H1 (cell line): Measurements from ENCODE around the gene HMGXB3. TPM values are rescaled to one million over a fixed set of nuclear protein-coding genes. Genes with fewer than 3 reads are reported as not detected.

Source experiments
- CTCF ChIA-PET: fragments of 300-600 bp; sonication (Branson Sonifier 250); formaldehyde crosslinking; loops from one replicate; lab custom pipeline; 2021; ENCODE audit not compliant: partially characterized antibody; lab: Charles Lee
- POLR2A ChIA-PET: fragments of 300-600 bp; sonication (Branson Sonifier 250); formaldehyde crosslinking; loops from one replicate; lab custom pipeline; 2021; ENCODE audit warnings: inconsistent platforms; ENCODE audit not compliant: partially characterized antibody; lab: Charles Lee
- DNase-seq, 2 experiments: peaks; one replicate each; pipeline versions ENCODE4 v3.0.0 to v3.0.0-alpha.2; 2010 to 2022; ENCODE audit warnings: low spot score in 2 of 2, low read depth in 1 of 2, mixed read lengths in 1 of 2
- FAIRE-seq: peaks from 2 replicates; lab custom pipeline; 2011; peaks lifted over from hg19 to GRCh38; lab: Jason Lieb, UNC
- H2AFZ ChIP-seq: 2 replicates; pipeline ENCODE4 v1.8.1; 2012; ENCODE audit warnings: low read length, inconsistent platforms
- H2AK5ac ChIP-seq: 2 replicates; pipeline ENCODE4 v1.6.1; 2013; ENCODE audit warnings: low read depth, low read length
- H2BK120ac ChIP-seq: replicated peaks from 2 replicates; pipeline ENCODE3; 2013; ENCODE audit warnings: low read depth, low read length, inconsistent platforms
- H2BK12ac ChIP-seq: 2 replicates; pipeline ENCODE4 v1.6.1; 2013; ENCODE audit warnings: low read depth, low read length
- H2BK15ac ChIP-seq: 2 replicates; pipeline ENCODE4 v1.6.1; 2013; ENCODE audit warnings: low read length
- H2BK20ac ChIP-seq: 2 replicates; pipeline ENCODE4 v1.6.1; 2013; ENCODE audit warnings: low read length
- H2BK5ac ChIP-seq: 2 replicates; pipeline ENCODE4 v1.6.1; 2013; ENCODE audit warnings: low read depth, low read length
- H3K14ac ChIP-seq: 2 replicates; pipeline ENCODE4 v1.6.1; 2013; ENCODE audit warnings: inconsistent platforms; ENCODE audit not compliant: insufficient read length
- H3K18ac ChIP-seq: 2 replicates; pipeline ENCODE4 v1.6.1; 2013; ENCODE audit warnings: low read length; ENCODE audit errors: extremely low read depth
- H3K23ac ChIP-seq: 2 replicates; pipeline ENCODE4 v1.6.1; 2013; ENCODE audit warnings: inconsistent platforms; ENCODE audit not compliant: insufficient read length
- H3K23me2 ChIP-seq: 2 replicates; pipeline ENCODE4 v1.6.1; 2013; ENCODE audit warnings: low read depth, low read length
- H3K27ac ChIP-seq: 2 replicates; pipeline ENCODE4 v1.6.1; 2011; ENCODE audit warnings: low read depth, low read length, inconsistent platforms
- H3K27me3 ChIP-seq, 4 experiments: replicated peaks in 1 of 4; 1 replicate in 1 of 4; 2 replicates in 3 of 4; pipeline versions ENCODE4 v1.6.1 to v1.8.1; 2011 to 2013; ENCODE audit warnings: low read length in 3 of 4, mild to moderate bottlenecking in 3 of 4, inconsistent platforms in 2 of 4, mixed read lengths in 2 of 4, moderate library complexity in 1 of 4; ENCODE audit not compliant: control insufficient read depth in 3 of 4, insufficient read depth in 3 of 4; ENCODE audit errors: extremely low read depth in 1 of 4
- H3K36me3 ChIP-seq, 4 experiments: 2 replicates each; pipeline versions ENCODE4 v1.6.1 to v1.8.1; 2011 to 2013; ENCODE audit warnings: mild to moderate bottlenecking in 4 of 4, low read length in 3 of 4, moderate library complexity in 2 of 4, control low read depth in 1 of 4, inconsistent platforms in 1 of 4; ENCODE audit not compliant: insufficient read depth in 4 of 4, control insufficient read depth in 2 of 4
- H3K4ac ChIP-seq: replicated peaks from 2 replicates; pipeline ENCODE3; 2013; ENCODE audit warnings: low read length, low read depth, mixed read lengths, inconsistent platforms; ENCODE audit not compliant: insufficient read length
- H3K4me1 ChIP-seq, 4 experiments: replicated peaks in 1 of 4; 1 replicate in 1 of 4; 2 replicates in 3 of 4; pipeline versions ENCODE4 v1.6.1 to v1.8.1; 2011 to 2013; ENCODE audit warnings: low read length in 3 of 4, inconsistent platforms in 2 of 4, mixed read lengths in 1 of 4; ENCODE audit not compliant: insufficient read depth in 4 of 4, control insufficient read depth in 3 of 4
- H3K4me2 ChIP-seq, 2 experiments: 2 replicates each; pipeline versions ENCODE4 v1.6.1 to v1.8.1; 2011 to 2013; ENCODE audit warnings: low read depth in 2 of 2, low read length in 2 of 2, control low read depth in 1 of 2, inconsistent platforms in 1 of 2, mild to moderate bottlenecking in 1 of 2; ENCODE audit not compliant: insufficient read depth in 1 of 2
- H3K4me3 ChIP-seq, 4 experiments: fragments of 200-600, 300-600 bp in 1 of 4; sonication (generic), shearing (Covaris generic), sonication (Bioruptor Twin) in 1 of 4; 2 replicates each; pipeline versions ENCODE4 v1.5.1 to v1.8.1; 2011 to 2016; ENCODE audit warnings: low read length in 4 of 4, low read depth in 3 of 4, control low read depth in 2 of 4, inconsistent platforms in 2 of 4, mild to moderate bottlenecking in 2 of 4, mixed read lengths in 1 of 4, moderate library complexity in 1 of 4; ENCODE audit not compliant: insufficient read depth in 2 of 4; ENCODE audit errors: extremely low read depth in 1 of 4
- H3K56ac ChIP-seq: replicated peaks from 2 replicates; pipeline ENCODE3; 2013; ENCODE audit warnings: low read depth, mild to moderate bottlenecking, mixed read lengths, low read length, inconsistent platforms; ENCODE audit not compliant: insufficient read length
- H3K79me1 ChIP-seq: 2 replicates; pipeline ENCODE4 v1.6.1; 2013; ENCODE audit warnings: low read depth, low read length, control low read depth
- H3K79me2 ChIP-seq, 2 experiments: 2 replicates each; pipeline versions ENCODE4 v1.6.1 to v1.8.1; 2012 to 2013; ENCODE audit warnings: low read length in 2 of 2, mild to moderate bottlenecking in 2 of 2, inconsistent platforms in 1 of 2; ENCODE audit not compliant: insufficient read depth in 2 of 2, control insufficient read depth in 1 of 2
- H3K9ac ChIP-seq, 4 experiments: replicated peaks in 1 of 4; 1 replicate in 1 of 4; 2 replicates in 3 of 4; pipeline versions ENCODE4 v1.6.1 to v1.8.1; 2011 to 2013; ENCODE audit warnings: low read depth in 3 of 4, low read length in 3 of 4, control low read depth in 2 of 4, mild to moderate bottlenecking in 2 of 4, moderate library complexity in 2 of 4, inconsistent platforms in 1 of 4; ENCODE audit errors: extremely low read depth in 1 of 4
- H3K9me3 ChIP-seq, 2 experiments: 2 replicates each; pipeline versions ENCODE4 v1.6.1 to v1.8.1; 2012 to 2013; ENCODE audit warnings: mild to moderate bottlenecking in 2 of 2, moderate library complexity in 2 of 2, control low read depth in 1 of 2, inconsistent platforms in 1 of 2, low read depth in 1 of 2, low read length in 1 of 2, mixed read lengths in 1 of 2; ENCODE audit not compliant: insufficient read depth in 2 of 2
- H4K20me1 ChIP-seq, 2 experiments: replicated peaks in 1 of 2; 2 replicates each; pipeline versions ENCODE3 to v1.8.1; 2011 to 2013; ENCODE audit warnings: inconsistent platforms in 2 of 2, low read length in 2 of 2, mild to moderate bottlenecking in 1 of 2; ENCODE audit not compliant: insufficient read depth in 2 of 2, control insufficient read depth in 1 of 2
- H4K5ac ChIP-seq: 2 replicates; pipeline ENCODE4 v1.6.1; 2013; ENCODE audit warnings: low read length, low read depth, mixed read lengths, inconsistent platforms; ENCODE audit not compliant: insufficient read length
- H4K8ac ChIP-seq: 2 replicates; pipeline ENCODE4 v1.8.0; 2013; ENCODE audit warnings: mild to moderate bottlenecking, moderate library complexity, low read length, inconsistent platforms; ENCODE audit not compliant: insufficient read depth; ENCODE audit errors: extremely low read depth
- H4K91ac ChIP-seq: replicated peaks from 2 replicates; pipeline ENCODE3; 2013; ENCODE audit warnings: low read length, mixed read lengths, inconsistent platforms; ENCODE audit not compliant: insufficient read length
- ASH2L ChIP-seq: fragments of 200-600, 300-600 bp; sonication (generic); IDR thresholded peaks from one replicate; pipeline ENCODE4 v1.7.1; 2017; ENCODE audit warnings: low read length
- BACH1 ChIP-seq: IDR thresholded peaks from 2 replicates; pipeline ENCODE4 v1.6.1; 2012; ENCODE audit warnings: low read length, improper control_type of control experiment
- CEBPB ChIP-seq: IDR thresholded peaks from 2 replicates; pipeline ENCODE4 v1.6.1; 2012; ENCODE audit warnings: low read depth, low read length
- CTBP2 ChIP-seq: IDR thresholded peaks from 2 replicates; pipeline ENCODE4 v1.7.0; 2011; ENCODE audit warnings: borderline replicate concordance, mild to moderate bottlenecking, moderate library complexity, mixed read lengths, low read length; ENCODE audit not compliant: insufficient read depth, insufficient read length
- KDM4A ChIP-seq: IDR thresholded peaks from one replicate; pipeline ENCODE4 v1.7.1; 2012; ENCODE audit warnings: low read depth, mild to moderate bottlenecking, moderate library complexity, low read length, inconsistent platforms; ENCODE audit not compliant: severe bottlenecking
- KDM5A ChIP-seq: fragments of 200-600 bp; IDR thresholded peaks from 2 replicates; pipeline ENCODE4 v1.7.1; 2012; ENCODE audit warnings: mild to moderate bottlenecking, low read length, inconsistent platforms, mixed read lengths
- POLR2A ChIP-seq, 2 experiments: IDR thresholded peaks; 1 replicate in 1 of 2; 2 replicates in 1 of 2; pipeline ENCODE4 v1.6.1; 2011; ENCODE audit warnings: low read depth in 2 of 2, low read length in 2 of 2, mild to moderate bottlenecking in 2 of 2; ENCODE audit errors: control extremely low read depth in 1 of 2
- POLR2AphosphoS5 ChIP-seq: IDR thresholded peaks from 2 replicates; pipeline ENCODE4 v1.6.1; 2011; ENCODE audit warnings: low read depth, low read length
- RAD21 ChIP-seq, 2 experiments: IDR thresholded peaks in 1 of 2; conservative IDR thresholded peaks in 1 of 2; 2 replicates each; pipeline ENCODE4 v1.6.1; 2011; ENCODE audit warnings: low read depth in 2 of 2, low read length in 2 of 2, improper control_type of control experiment in 1 of 2, inconsistent platforms in 1 of 2, mild to moderate bottlenecking in 1 of 2, moderate library complexity in 1 of 2
- RXRA ChIP-seq: IDR thresholded peaks from 2 replicates; pipeline ENCODE4 v1.6.1; 2011; ENCODE audit warnings: low read depth, mild to moderate bottlenecking, low read length, moderate library complexity; ENCODE audit not compliant: insufficient read depth
- SAP30 ChIP-seq: fragments of 300-600 bp; sonication (generic); IDR thresholded peaks from 2 replicates; pipeline ENCODE4 v1.7.1; 2012; ENCODE audit warnings: low read length, moderate library complexity, mild to moderate bottlenecking, inconsistent platforms; ENCODE audit not compliant: insufficient read depth, insufficient replicate concordance
- SIN3A ChIP-seq, 2 experiments: IDR thresholded peaks in 1 of 2; conservative IDR thresholded peaks in 1 of 2; 2 replicates each; pipeline ENCODE4 v1.6.1; 2011 to 2012; ENCODE audit warnings: low read length in 2 of 2, improper control_type of control experiment in 1 of 2, low read depth in 1 of 2, mild to moderate bottlenecking in 1 of 2
- TAF1 ChIP-seq: IDR thresholded peaks from 2 replicates; pipeline ENCODE4 v1.6.1; 2011; ENCODE audit warnings: mild to moderate bottlenecking, low read depth, low read length
- TAF7 ChIP-seq: optimal IDR thresholded peaks from 2 replicates; pipeline ENCODE3; 2011; ENCODE audit warnings: low read depth, mild to moderate bottlenecking, inconsistent platforms, low read length, moderate library complexity, borderline replicate concordance
- WGBS, 2 experiments: shearing (Covaris generic) in 1 of 2; methylation state at CpG; one replicate each; pipeline versions ENCODE4 v1.1.6 to v1.1.7; 2013 to 2015; ENCODE audit warnings: low lambda C conversion rate in 2 of 2, mixed read lengths in 2 of 2, inconsistent platforms in 1 of 2, low coverage in 1 of 2, missing lambda C conversion rate in 1 of 2; ENCODE audit not compliant: insufficient replicate concordance in 2 of 2, insufficient coverage in 1 of 2, insufficient read length in 1 of 2; ENCODE audit errors: extremely low coverage in 1 of 2, missing lambda C conversion rate in 1 of 2; 5-methylcytosine and 5-hydroxymethylcytosine counted together
- polyA plus RNA-seq, 7 experiments: library from polyadenylated mRNA; depleted of rRNA in 3 of 7; stranded (reverse) in 5 of 7; unstranded in 2 of 7; fragments of >200 nt in 5 of 7; fragments of 200-250 nt in 2 of 7; gene quantifications; 1 replicate in 5 of 7; 2 replicates in 1 of 7; 4 replicates in 1 of 7; pipeline versions ENCODE4 v1.2.1 to v1.2.3, GENCODE V29; 2011 to 2013; ENCODE audit warnings: missing spikeins in 2 of 7, mixed read lengths in 2 of 7
- total RNA-seq: library from RNA; stranded (reverse); fragmentation: NEBNext Ultra II Directional; extraction: Animal tissue kit (Norgen Biotek cat#: 25700); gene quantifications from 2 replicates; pipeline ENCODE4 v1.2.1, GENCODE V29; 2021

Gene HMGXB3
- total and polyA plus RNA-seq, 2 of the 8 experiments (the other 6 are each of a cell fraction or from before 2014, with no cell fraction given) = 26.8 to 28.0 TPM

GRCh38 chr5:149979896-149980295 lies 20.6 kb upstream of the HMGXB3 start:
- Histone ChIP-seq H2BK15ac (no peak overlapping the region), H3K9me3 (no peaks in the 10 kb centered on the region), H3K4me1 (no peaks in the 10 kb centered on the region), H3K36me3 (peaks cover 0 to 3% (median 2%) of the 10 kb centered on the region in 4 experiments; a peak in 3 of 8 replicates), H3K27ac (no peak overlapping the region), H3K14ac (no peak overlapping the region), H3K9ac (no peak overlapping the region), H3K4ac (no peak overlapping the region), H2BK5ac (no peak overlapping the region), H3K18ac (no peak overlapping the region), H4K20me1 (no peaks in the 10 kb centered on the region), H3K4me2 (no peak overlapping the region), H3K79me2 (no peaks in the 10 kb centered on the region), H3K56ac (no peak overlapping the region), H2BK120ac (no peak overlapping the region), H4K5ac (no peak overlapping the region), H3K79me1 (no peaks in the 10 kb centered on the region; the same call in 1 of the 2 replicates), H2BK12ac (no peak overlapping the region), H3K23ac (no peak overlapping the region), H3K27me3 (no peaks in the 10 kb centered on the region), H4K91ac (no peak overlapping the region), H4K8ac (no peak overlapping the region), H3K23me2 (no peaks in the 10 kb centered on the region), H3K4me3 (no peak overlapping the region), H2AK5ac (no peak overlapping the region), H2BK20ac (no peak overlapping the region), H2AFZ (no peak overlapping the region)
- 94% methylated on average over 1 of the region's 1 CpG; no CpG with 5 or more reads in 1 of the 2 experiments for WGBS, 2 experiments
- ChIA-PET CTCF (interaction anchor here (1.3 to 5.5 kb wide), 2 partner anchors 12 to 20 kb away, joined by 5 to 26 read pairs; no protein-coding TSS in a partner anchor), POLR2A (interaction anchor here (1.3 kb wide), 1 partner anchor 19 kb away, joined by 3 read pairs; the partner anchor contains the start of gene SLC26A2)
- TF ChIP-seq BACH1 (no peak), POLR2AphosphoS5 (no peak), SAP30 (no peak), TAF7 (no peak), CEBPB (no peak), RAD21 (IDR thresholded peaks at IDR 0.05 in 1 of 2, conservative IDR thresholded peaks at IDR 0.05 in 1 of 2; ENCODE audit: low read depth in 2 of 2, low read length in 2 of 2) (no peak), KDM5A (no peak), SIN3A (conservative IDR thresholded peaks at IDR 0.05 in 1 of 2, IDR thresholded peaks at IDR 0.05 in 1 of 2; ENCODE audit: low read depth in 1 of 2, low read length in 2 of 2) (no peak), POLR2A (IDR thresholded peaks at IDR 0.05; ENCODE audit: control extremely low read depth in 1 of 2, low read depth in 2 of 2, low read length in 2 of 2) (no peak), ASH2L (no peak), KDM4A (no peak), TAF1 (no peak), CTBP2 (no peak), RXRA (no peak)
- no peak for FAIRE-seq
- no peak for DNase-seq
